Measurements from ENCODE around the gene RAMP2.

GRCh38 chr17:42782166-42783061 is 21.4 kb downstream of the RAMP2 start:
- TF ChIP-seq CTCF (conservative IDR thresholded peaks at IDR 0.05; ENCODE audit: low read depth, low read length) (no peak), EZH2 (IDR thresholded peaks at IDR 0.05; ENCODE audit: borderline replicate concordance, low read depth, low read length, poor library complexity, severe bottlenecking) (no peak)

All from A673 (cell line).